ENCODE measurements around the gene SERPINB6.
"Not testable (repeated sequence)": the region's sequence is repeated elsewhere in the genome, so short reads cannot be mapped to it uniquely, and the experiment has no call there.

GRCh38 chr6:2932911-2933310, 38.5 kb downstream of the SERPINB6 start:
- TF ChIP-seq CTCF (IDR thresholded peaks at IDR 0.05); POLR2AphosphoS5 (IDR thresholded peaks at IDR 0.05; ENCODE audit: low read depth, low read length); TCF7L2 (IDR thresholded peaks at IDR 0.05; ENCODE audit: low read depth, low read length); SIN3A (IDR thresholded peaks at IDR 0.05; ENCODE audit: borderline replicate concordance, insufficient read depth, low read depth, low read length): not testable (repeated sequence)
